OCI-LY3 (cell line): ENCODE measurements around the gene IGFBP4.

Experiments used
- H2AFZ ChIP-seq: fragments of 200-600, 300-600 bp; shearing (Covaris generic); 2 replicates; pipeline ENCODE4 v1.6.0; 2014; ENCODE audit warnings: antibody characterized with exemption, low read depth, low read length
- H3K27ac ChIP-seq: fragments of 200-600, 300-600 bp; sonication (generic); 2 replicates; pipeline ENCODE4 v1.5.1; 2014; ENCODE audit warnings: mild to moderate bottlenecking, low read length, moderate library complexity, mixed read lengths
- H3K27me3 ChIP-seq: fragments of 200-600, 300-600 bp; sonication (generic); 2 replicates; pipeline ENCODE4 v1.6.1; 2014; ENCODE audit warnings: low read depth, low read length, mixed read lengths
- H3K36me3 ChIP-seq: fragments of 200-600, 300-600 bp; sonication (generic); replicated peaks from 2 replicates; pipeline ENCODE3; 2014; ENCODE audit warnings: low read depth, low read length, mixed read lengths
- H3K4me1 ChIP-seq: fragments of 300-600, 200-600 bp; sonication (generic); 2 replicates; pipeline ENCODE4 v1.6.1; 2014; ENCODE audit warnings: low read length, mixed read lengths
- H3K4me2 ChIP-seq: fragments of 200-600, 300-600 bp; sonication (generic); 2 replicates; pipeline ENCODE4 v1.6.1; 2014; ENCODE audit warnings: low read length, mixed read lengths
- H3K4me3 ChIP-seq: fragments of 300-600, 200-600 bp; sonication (generic); 2 replicates; pipeline ENCODE4 v1.5.1; 2014; ENCODE audit warnings: antibody characterized with exemption, mild to moderate bottlenecking, low read length, moderate library complexity
- H3K79me2 ChIP-seq: fragments of 300-600, 200-600 bp; shearing (Covaris generic); 2 replicates; pipeline ENCODE4 v1.6.1; 2014; ENCODE audit warnings: mild to moderate bottlenecking, low read length, mixed read lengths
- H3K9ac ChIP-seq: fragments of 300-600, 200-600 bp; shearing (Covaris generic); 2 replicates; pipeline ENCODE4 v1.6.0; 2014; ENCODE audit warnings: mild to moderate bottlenecking, low read length, moderate library complexity
- H3K9me3 ChIP-seq: fragments of 200-600, 300-600 bp; shearing (Covaris generic); 2 replicates; pipeline ENCODE4 v1.6.1; 2014; ENCODE audit warnings: low read length, mixed read lengths; ENCODE audit not compliant: insufficient read depth
- H4K20me1 ChIP-seq: fragments of 200-600, 300-600 bp; sonication (generic); 2 replicates; pipeline ENCODE4 v1.6.1; 2016; ENCODE audit warnings: low read length, mixed read lengths; ENCODE audit not compliant: insufficient read depth
- CTCF ChIP-seq: fragments of 200-600, 300-600 bp; sonication (generic); IDR thresholded peaks from 2 replicates; pipeline ENCODE4 v1.5.1; 2014; ENCODE audit warnings: antibody characterized with exemption, low read length, low read depth
- EZH2phosphoT487 ChIP-seq: fragments of 200-600 bp; shearing (Covaris generic); IDR thresholded peaks from 2 replicates; pipeline ENCODE4 v1.6.1; 2018; ENCODE audit warnings: antibody characterized with exemption, mixed run types, low read depth

Gene IGFBP4

GRCh38 chr17:40418428-40418706 lies 24.9 kb upstream of the IGFBP4 start:
- Histone ChIP-seq H3K9ac (peak overlapping the region; percentile 66), H3K79me2 (peaks cover 38% of the 10 kb centered on the region), H3K9me3 (no peaks in the 10 kb centered on the region), H3K27me3 (no peaks in the 10 kb centered on the region), H2AFZ (peak overlapping the region; percentile 92), H3K4me1 (peaks cover 37% of the 10 kb centered on the region), H3K27ac (peak overlapping the region; percentile 32), H4K20me1 (no peaks in the 10 kb centered on the region), H3K4me3 (peak overlapping the region; percentile 91), H3K4me2 (peak overlapping the region; percentile 84), H3K36me3 (peaks cover 20% of the 10 kb centered on the region)
- TF ChIP-seq EZH2phosphoT487 (no peak), CTCF (no peak)

GRCh38 chr17:40419559-40420331 lies 23.5 kb upstream of the IGFBP4 start:
- Histone ChIP-seq H3K4me3 (no peak overlapping the region), H3K9me3 (no peaks in the 10 kb centered on the region), H3K4me2 (peak overlapping the region; percentile 46), H3K4me1 (peaks cover 37% of the 10 kb centered on the region), H3K79me2 (peaks cover 27% of the 10 kb centered on the region), H2AFZ (peak overlapping the region; percentile 41; the same call in 1 of the 2 replicates), H3K36me3 (peaks cover 15% of the 10 kb centered on the region), H3K27ac (no peak overlapping the region; the same call in 1 of the 2 replicates), H3K27me3 (no peaks in the 10 kb centered on the region), H3K9ac (no peak overlapping the region), H4K20me1 (no peaks in the 10 kb centered on the region)
- TF ChIP-seq CTCF (no peak), EZH2phosphoT487 (no peak)

GRCh38 chr17:40422990-40423633 lies 20.1 kb upstream of the IGFBP4 start:
- H2AFZ ChIP-seq, result no peak overlapping the region
- H3K4me2 ChIP-seq, result no peak overlapping the region

More at GRCh38 chr17:40422990-40423633, 20.1 kb upstream of the IGFBP4 start:
- no peak overlapping the region for H3K4me3 ChIP-seq
- H4K20me1 ChIP-seq, result no peaks in the 10 kb centered on the region
- H3K9me3 ChIP-seq, result no peaks in the 10 kb centered on the region
- H3K36me3 ChIP-seq, result no peaks in the 10 kb centered on the region
- no peak overlapping the region for H3K27ac ChIP-seq
- H3K27me3 ChIP-seq, result no peaks in the 10 kb centered on the region
- peaks cover 22% of the 10 kb centered on the region for H3K4me1 ChIP-seq
- H3K79me2 ChIP-seq, result no peaks in the 10 kb centered on the region
- H3K9ac ChIP-seq, result no peak overlapping the region
- TF ChIP-seq CTCF, result no peak
